SK-N-SH treated with all-trans-retinoic acid at 6 μM for 48 hours (cell line): ENCODE measurements around the gene PID1.

ENCODE experiments used
- ATAC-seq: fragments of 200-7000 bp; cut with Tn5 transposase; 3 replicates; pipeline ENCODE4 v1.9.1; 2020; ENCODE audit warnings: mild to moderate bottlenecking, moderate library complexity
- ARNTL ChIP-seq: fragments of 450-650 bp; formaldehyde crosslinking; IDR thresholded peaks from 2 replicates; pipeline ENCODE4 v1.5.0; 2020; ENCODE audit warnings: low read depth, mild to moderate bottlenecking, moderate library complexity, borderline replicate concordance
- BACH2 ChIP-seq: fragments of 250-450 bp; sonication (Bioruptor Pico); IDR thresholded peaks from 2 replicates; pipeline ENCODE4 v1.9.0; 2021; ENCODE audit warnings: mild to moderate bottlenecking, borderline replicate concordance
- CREB5 ChIP-seq: fragments of 250-450 bp; sonication (Bioruptor Pico); IDR thresholded peaks from 2 replicates; pipeline ENCODE4 v1.5.1; 2020; ENCODE audit warnings: low read depth, mild to moderate bottlenecking, moderate library complexity
- CSDC2 ChIP-seq: fragments of 250-450 bp; sonication (Bioruptor Pico); IDR thresholded peaks from 2 replicates; pipeline ENCODE4 v1.5.0; 2020; ENCODE audit warnings: mild to moderate bottlenecking, moderate library complexity
- GLIS3 ChIP-seq: fragments of 250-450 bp; sonication (Bioruptor Pico); IDR thresholded peaks from 2 replicates; pipeline ENCODE4 v1.5.0; 2020; ENCODE audit warnings: mild to moderate bottlenecking, moderate library complexity
- OSR1 ChIP-seq: fragments of 250-450 bp; sonication (Bioruptor Pico); IDR thresholded peaks from 2 replicates; pipeline ENCODE4 v1.8.0; 2022; ENCODE audit warnings: moderate library complexity, mild to moderate bottlenecking, inconsistent platforms
- PATZ1 ChIP-seq: fragments of 250-450 bp; sonication (Bioruptor Pico); IDR thresholded peaks from 2 replicates; pipeline ENCODE4 v1.8.0; 2020; ENCODE audit warnings: mild to moderate bottlenecking, moderate library complexity, borderline replicate concordance
- PPARA ChIP-seq: fragments of 250-450 bp; sonication (Bioruptor Pico); IDR thresholded peaks from 2 replicates; pipeline ENCODE4 v1.5.0; 2020; ENCODE audit warnings: mild to moderate bottlenecking, borderline replicate concordance
- RARB ChIP-seq: fragments of 250-450 bp; sonication (Bioruptor Pico); IDR thresholded peaks from 2 replicates; pipeline ENCODE4 v1.8.0; 2021; ENCODE audit warnings: mild to moderate bottlenecking, moderate library complexity
- TCF4 ChIP-seq: fragments of 250-450 bp; sonication (Bioruptor Pico); IDR thresholded peaks from 2 replicates; pipeline ENCODE4 v1.8.0; 2021; ENCODE audit warnings: mild to moderate bottlenecking, moderate library complexity, borderline replicate concordance
- TOX ChIP-seq: fragments of 250-450 bp; sonication (Bioruptor Pico); IDR thresholded peaks from 2 replicates; pipeline ENCODE4 v1.8.0; 2021; ENCODE audit warnings: mild to moderate bottlenecking, moderate library complexity, borderline replicate concordance
- ZFP3 ChIP-seq: fragments of 250-450 bp; sonication (Bioruptor Pico); IDR thresholded peaks from 2 replicates; pipeline ENCODE4 v1.5.0; 2020; ENCODE audit warnings: mild to moderate bottlenecking, moderate library complexity
- ZFP30 ChIP-seq: fragments of 450-650 bp; formaldehyde crosslinking; IDR thresholded peaks from 2 replicates; pipeline ENCODE4 v1.5.0; 2022; ENCODE audit warnings: mild to moderate bottlenecking, moderate library complexity
- ZNF565 ChIP-seq: fragments of 450-650 bp; formaldehyde crosslinking; conservative IDR thresholded peaks from 2 replicates; pipeline ENCODE4 v1.5.0; 2020; ENCODE audit warnings: low read depth, mild to moderate bottlenecking, moderate library complexity
- ZNF70 ChIP-seq: fragments of 450-650 bp; formaldehyde crosslinking; IDR thresholded peaks from 2 replicates; pipeline ENCODE4 v1.5.0; 2020; ENCODE audit warnings: mild to moderate bottlenecking, moderate library complexity
- ZNF8 ChIP-seq: fragments of 450-650 bp; formaldehyde crosslinking; IDR thresholded peaks from 2 replicates; pipeline ENCODE4 v1.5.0; 2020; ENCODE audit warnings: mild to moderate bottlenecking, moderate library complexity
- TF ChIP-seq, protein P1 (sequence below): fragments of 250-450 bp; sonication (Bioruptor Pico); IDR thresholded peaks from 2 replicates; pipeline ENCODE4 v1.8.0; 2021; ENCODE audit warnings: low read depth, mild to moderate bottlenecking, moderate library complexity, borderline replicate concordance
- TF ChIP-seq, protein P2 (sequence below): fragments of 250-450 bp; sonication (Bioruptor Pico); IDR thresholded peaks from 2 replicates; pipeline ENCODE4 v1.5.0; 2020; ENCODE audit warnings: mild to moderate bottlenecking, moderate library complexity

Gene PID1

DNA sequence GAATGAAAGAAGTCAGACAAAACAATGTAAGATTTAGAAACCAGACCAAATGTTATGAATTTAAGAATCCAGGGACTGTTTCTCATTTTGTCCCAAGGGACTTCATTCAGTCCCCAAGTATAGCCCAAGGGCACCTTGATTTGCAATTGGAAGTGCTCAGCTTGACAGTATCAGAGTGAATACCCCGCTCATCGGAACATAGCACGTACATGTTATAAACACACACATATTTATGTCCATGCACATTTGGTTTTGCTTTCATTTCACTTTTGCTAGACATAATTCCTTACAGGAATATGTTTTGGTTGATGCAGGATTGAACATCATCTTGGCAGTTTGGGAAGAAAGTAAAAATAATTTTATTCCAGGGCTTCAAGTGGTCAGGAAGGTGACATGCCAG, 100.2 kb downstream of the PID1 start:
- TF ChIP-seq OSR1 (no peak), ZNF70 (CRISPR knock-in tag) (no peak), ARNTL (no peak), PPARA (CRISPR knock-in tag) (no peak), ZFP30 (CRISPR knock-in tag) (no peak), TOX (CRISPR knock-in tag) (no peak), ZFP3 (CRISPR knock-in tag) (no peak), CREB5 (CRISPR knock-in tag) (no peak), ZNF8 (CRISPR knock-in tag) (no peak)
- TF ChIP-seq, protein P1, sequence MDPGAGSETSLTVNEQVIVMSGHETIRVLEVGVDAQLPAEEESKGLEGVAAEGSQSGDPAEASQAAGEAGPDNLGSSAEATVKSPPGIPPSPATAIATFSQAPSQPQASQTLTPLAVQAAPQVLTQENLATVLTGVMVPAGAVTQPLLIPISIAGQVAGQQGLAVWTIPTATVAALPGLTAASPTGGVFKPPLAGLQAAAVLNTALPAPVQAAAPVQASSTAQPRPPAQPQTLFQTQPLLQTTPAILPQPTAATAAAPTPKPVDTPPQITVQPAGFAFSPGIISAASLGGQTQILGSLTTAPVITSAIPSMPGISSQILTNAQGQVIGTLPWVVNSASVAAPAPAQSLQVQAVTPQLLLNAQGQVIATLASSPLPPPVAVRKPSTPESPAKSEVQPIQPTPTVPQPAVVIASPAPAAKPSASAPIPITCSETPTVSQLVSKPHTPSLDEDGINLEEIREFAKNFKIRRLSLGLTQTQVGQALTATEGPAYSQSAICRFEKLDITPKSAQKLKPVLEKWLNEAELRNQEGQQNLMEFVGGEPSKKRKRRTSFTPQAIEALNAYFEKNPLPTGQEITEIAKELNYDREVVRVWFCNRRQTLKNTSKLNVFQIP (CRISPR knock-in tag) = no peak
- TF ChIP-seq, protein P2, sequence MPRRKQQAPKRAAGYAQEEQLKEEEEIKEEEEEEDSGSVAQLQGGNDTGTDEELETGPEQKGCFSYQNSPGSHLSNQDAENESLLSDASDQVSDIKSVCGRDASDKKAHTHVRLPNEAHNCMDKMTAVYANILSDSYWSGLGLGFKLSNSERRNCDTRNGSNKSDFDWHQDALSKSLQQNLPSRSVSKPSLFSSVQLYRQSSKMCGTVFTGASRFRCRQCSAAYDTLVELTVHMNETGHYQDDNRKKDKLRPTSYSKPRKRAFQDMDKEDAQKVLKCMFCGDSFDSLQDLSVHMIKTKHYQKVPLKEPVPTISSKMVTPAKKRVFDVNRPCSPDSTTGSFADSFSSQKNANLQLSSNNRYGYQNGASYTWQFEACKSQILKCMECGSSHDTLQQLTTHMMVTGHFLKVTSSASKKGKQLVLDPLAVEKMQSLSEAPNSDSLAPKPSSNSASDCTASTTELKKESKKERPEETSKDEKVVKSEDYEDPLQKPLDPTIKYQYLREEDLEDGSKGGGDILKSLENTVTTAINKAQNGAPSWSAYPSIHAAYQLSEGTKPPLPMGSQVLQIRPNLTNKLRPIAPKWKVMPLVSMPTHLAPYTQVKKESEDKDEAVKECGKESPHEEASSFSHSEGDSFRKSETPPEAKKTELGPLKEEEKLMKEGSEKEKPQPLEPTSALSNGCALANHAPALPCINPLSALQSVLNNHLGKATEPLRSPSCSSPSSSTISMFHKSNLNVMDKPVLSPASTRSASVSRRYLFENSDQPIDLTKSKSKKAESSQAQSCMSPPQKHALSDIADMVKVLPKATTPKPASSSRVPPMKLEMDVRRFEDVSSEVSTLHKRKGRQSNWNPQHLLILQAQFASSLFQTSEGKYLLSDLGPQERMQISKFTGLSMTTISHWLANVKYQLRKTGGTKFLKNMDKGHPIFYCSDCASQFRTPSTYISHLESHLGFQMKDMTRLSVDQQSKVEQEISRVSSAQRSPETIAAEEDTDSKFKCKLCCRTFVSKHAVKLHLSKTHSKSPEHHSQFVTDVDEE (CRISPR knock-in tag) = no peak
- no peak for ATAC-seq

DNA sequence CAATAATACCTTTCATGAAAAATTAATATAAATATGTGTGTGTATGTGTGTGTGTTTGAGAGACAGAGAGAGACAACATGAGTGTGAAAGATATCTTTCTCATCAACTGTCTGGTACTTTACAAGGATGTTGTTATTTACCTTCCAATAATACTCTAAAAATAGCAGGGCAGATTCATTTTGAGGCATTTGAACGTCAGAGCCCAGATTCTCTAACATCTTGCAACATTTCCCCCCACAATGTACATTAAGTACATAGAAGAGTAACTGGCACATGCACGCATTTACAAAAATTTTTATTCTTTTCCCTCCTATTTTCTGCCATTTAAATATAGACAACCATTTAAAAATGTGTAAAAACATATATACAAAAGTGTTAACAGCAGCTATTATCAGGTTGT, 100.9 kb downstream of the PID1 start:
- no peak for ATAC-seq

DNA sequence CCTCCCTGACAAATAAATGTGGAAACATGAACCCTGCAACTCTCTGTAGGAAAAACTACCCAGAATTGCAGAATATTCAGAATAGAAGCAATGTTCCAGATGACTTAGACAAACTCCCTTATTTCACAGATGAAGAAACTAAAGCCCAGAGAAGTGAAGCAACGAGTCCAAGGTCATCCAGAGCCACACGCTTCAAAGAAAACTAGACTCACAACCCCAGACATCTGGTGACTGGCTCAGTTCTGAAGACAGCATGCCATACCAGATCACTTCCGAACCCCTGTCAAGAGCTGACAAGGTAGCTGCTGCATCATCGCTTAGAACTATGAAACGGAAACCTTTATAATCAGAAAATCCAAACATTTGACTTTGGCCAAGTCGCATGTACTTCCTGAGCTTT, 101.3 kb downstream of the PID1 start:
- no peak for TF ChIP-seq PPARA (CRISPR knock-in tag)
- ATAC-seq = no peak

More for the DNA sequence above, 100.9 kb downstream of the PID1 start:
- TF ChIP-seq ZNF565 (CRISPR knock-in tag) = no peak
- no peak for TF ChIP-seq PPARA (CRISPR knock-in tag)
- no peak for TF ChIP-seq ZFP30 (CRISPR knock-in tag)
- no peak for TF ChIP-seq TCF4 (CRISPR knock-in tag)
- TF ChIP-seq BACH2 = no peak
- TF ChIP-seq CREB5 (CRISPR knock-in tag) = no peak

- no peak for ATAC-seq
- TF ChIP-seq CREB5 (CRISPR knock-in tag) (no peak), ZNF8 (CRISPR knock-in tag) (no peak), OSR1 (no peak), RARB (no peak), BACH2 (no peak), GLIS3 (CRISPR knock-in tag) (no peak), PATZ1 (no peak), CSDC2 (CRISPR knock-in tag) (no peak), ZFP30 (CRISPR knock-in tag) (no peak)
- TF ChIP-seq, protein P2 (CRISPR knock-in tag) = no peak
- TF ChIP-seq, protein P1 (CRISPR knock-in tag) = no peak
Measured at GRCh38 chr2:229164545-229165249, 106.4 kb downstream of the PID1 start.
